CD4-positive, alpha-beta T cell treated with Interleukin-12 subunit alpha and Interleukin-12 subunit beta, for 1 hour (primary cell): Measurements from ENCODE around the gene ADAMTS20.

Experiments
- DNase-seq: peaks from one replicate; pipeline ENCODE4 v3.0.0-alpha.2; 2020

The ADAMTS20 gene

GRCh38 chr12:43482311-43483085 is 69.5 kb downstream of the ADAMTS20 start:
- no peak for DNase-seq

- DNase-seq = no peak
Observed at GRCh38 chr12:43480591-43480990, 71.4 kb downstream of the ADAMTS20 start.

- DNase-seq = no peak
Observed at GRCh38 chr12:43462741-43463140, 89.3 kb downstream of the ADAMTS20 start.

- no peak for DNase-seq
Observed at GRCh38 chr12:43462080-43462479, 89.9 kb downstream of the ADAMTS20 start.

- DNase-seq = no peak
Observed at GRCh38 chr12:43459285-43459684, 92.7 kb downstream of the ADAMTS20 start.

GRCh38 chr12:43453761-43454160 is 98.2 kb downstream of the ADAMTS20 start:
- DNase-seq = no peak

GRCh38 chr12:43444940-43445564 is 107.0 kb downstream of the ADAMTS20 start:
- DNase-seq = peak; percentile 45

GRCh38 chr12:43436597-43436996 is 115.4 kb downstream of the ADAMTS20 start:
- DNase-seq = no peak

GRCh38 chr12:43434614-43435013 is 117.4 kb downstream of the ADAMTS20 start:
- no peak for DNase-seq

GRCh38 chr12:43428088-43428600 is 123.9 kb downstream of the ADAMTS20 start:
- no peak for DNase-seq

- no peak for DNase-seq
Observed at GRCh38 chr12:43425361-43425760, 126.6 kb downstream of the ADAMTS20 start.

GRCh38 chr12:43416981-43417380 is 135.0 kb downstream of the ADAMTS20 start:
- DNase-seq = no peak

- no peak for DNase-seq
Observed at GRCh38 chr12:43407816-43408645, 144.0 kb downstream of the ADAMTS20 start.

- no peak for DNase-seq
Observed at GRCh38 chr12:43406801-43407200, 145.2 kb downstream of the ADAMTS20 start.

- DNase-seq = no peak
Observed at GRCh38 chr12:43402436-43402835, 149.6 kb downstream of the ADAMTS20 start.

GRCh38 chr12:43401096-43401495 is 150.9 kb downstream of the ADAMTS20 start:
- DNase-seq = no peak

- no peak for DNase-seq
Observed at GRCh38 chr12:43396671-43397070, 155.3 kb downstream of the ADAMTS20 start.

- DNase-seq = no peak
Observed at GRCh38 chr12:43392116-43392515, 159.9 kb downstream of the ADAMTS20 start.

GRCh38 chr12:43381879-43382278 is 170.1 kb downstream of the ADAMTS20 start:
- DNase-seq = no peak

- no peak for DNase-seq
Observed at GRCh38 chr12:43378448-43378847, 173.6 kb downstream of the ADAMTS20 start.

GRCh38 chr12:43370263-43370662 is 181.7 kb downstream of the ADAMTS20 start:
- no peak for DNase-seq

GRCh38 chr12:43362910-43363694 is 188.9 kb downstream of the ADAMTS20 start:
- no peak for DNase-seq
